Measurements from ENCODE around the gene SART3. TPM values are rescaled to one million over a fixed set of nuclear protein-coding genes. Genes with fewer than 3 reads are reported as not detected.
A peak's percentile ranks its signal among the peaks of the same experiment; 100 is the strongest.

The SART3 gene
- polyA plus RNA-seq, 1 of the 3 experiments (the other 2 are of a cell fraction) = 28.9 TPM

DNA sequence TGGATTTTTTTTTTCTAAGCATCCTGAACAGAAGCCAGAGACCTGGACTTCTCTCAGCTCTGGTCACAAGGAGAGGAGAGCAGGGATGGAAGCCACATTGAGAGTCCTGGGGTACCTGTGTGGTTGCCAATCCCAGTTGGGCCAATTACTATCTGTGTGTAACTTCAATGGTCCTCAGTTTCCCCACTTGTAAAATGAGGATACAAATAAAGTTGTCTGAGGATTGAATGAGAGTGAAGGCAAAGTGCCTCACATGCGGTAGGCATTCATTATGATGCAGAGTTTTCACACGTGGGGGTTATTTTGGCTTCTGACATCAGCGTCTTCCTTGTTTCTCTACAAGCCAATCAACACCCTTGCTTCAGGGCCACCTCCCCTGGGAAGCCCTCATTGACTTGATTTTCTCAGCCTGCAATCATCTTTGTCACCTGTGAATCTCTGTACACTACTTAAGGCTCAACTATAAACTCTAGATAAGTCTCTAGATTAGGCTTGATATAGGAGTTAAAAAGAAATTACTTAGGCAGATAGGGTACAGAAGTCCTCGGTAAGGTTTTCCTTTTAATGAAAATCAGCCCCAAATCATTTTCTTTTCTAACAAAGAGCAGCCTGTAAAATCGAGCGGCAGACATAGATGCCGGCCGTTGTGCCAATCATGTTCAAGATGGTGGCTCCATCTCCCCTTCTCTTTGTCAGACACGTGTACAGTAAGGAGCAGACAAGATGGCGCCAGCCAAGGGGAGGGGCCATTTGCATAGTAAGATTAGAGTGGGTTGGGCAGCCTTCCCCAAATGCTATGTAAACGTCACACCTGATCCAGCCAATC is 83.7 kb downstream of the SART3 start:
- Histone ChIP-seq H3K27me3 (ENCODE audit: insufficient read depth) (no peaks in the 10 kb centered on the region), H3F3A (replicated peaks; ENCODE audit: insufficient read depth) (no peaks in the 10 kb centered on the region), H3K9ac (no peak overlapping the region), H3K9me2 (no peaks in the 10 kb centered on the region), H2AFZ (ENCODE audit: low read depth) (peak overlapping the region; percentile 2; the same call in 1 of the 2 replicates), H3K9me3 (no peaks in the 10 kb centered on the region), H3K36me3 (replicated peaks in 1 of 2; ENCODE audit: control insufficient read depth in 1 of 2, insufficient read depth in 2 of 2, low read length in 1 of 2) (no peaks in the 10 kb centered on the region), H3K79me2 (ENCODE audit: insufficient read depth) (no peaks in the 10 kb centered on the region), H3K4me2 (no peak overlapping the region), H3K27ac (ENCODE audit: low read depth in 2 of 2, low read length in 1 of 2) (no peak overlapping the region; a peak in 1 of 4 replicates), H4K20me1 (ENCODE audit: insufficient read depth) (no peaks in the 10 kb centered on the region), H3K4me3 (ENCODE audit: low read depth in 2 of 2, low read length in 1 of 2) (no peak overlapping the region), H3K4me1 (ENCODE audit: control insufficient read depth in 1 of 2, insufficient read depth in 2 of 2, low read depth in 1 of 2, low read length in 1 of 2) (peaks cover 0 to 12% of the 10 kb centered on the region in 2 experiments; a peak in 1 of 4 replicates)
- WGBS (ENCODE audit: low lambda C conversion rate) = 43% methylated on average over 9 of the region's 11 CpGs
- CTCF ChIA-PET = interaction anchor here (1.0 kb wide), 1 partner anchor 153 kb away, joined by 3 read pairs; no protein-coding TSS in a partner anchor
- TF ChIP-seq FOXJ3 (CRISPR knock-in tag; IDR thresholded peaks at IDR 0.05) (no peak), RFX5 (IDR thresholded peaks at IDR 0.05; ENCODE audit: low read length) (no peak), GABPA (IDR thresholded peaks at IDR 0.05; ENCODE audit: low read depth) (no peak), TEAD4 (IDR thresholded peaks at IDR 0.05; ENCODE audit: borderline replicate concordance, insufficient read depth) (no peak), GATA2 (CRISPR knock-in tag; IDR thresholded peaks at IDR 0.05) (no peak), NRF1 (IDR thresholded peaks at IDR 0.05; ENCODE audit: low read depth, low read length) (no peak), MXI1 (IDR thresholded peaks at IDR 0.05; ENCODE audit: low read depth, low read length) (no peak)
- POLR2A ChIA-PET = no interaction called here
- DNase-seq = no peak

DNA sequence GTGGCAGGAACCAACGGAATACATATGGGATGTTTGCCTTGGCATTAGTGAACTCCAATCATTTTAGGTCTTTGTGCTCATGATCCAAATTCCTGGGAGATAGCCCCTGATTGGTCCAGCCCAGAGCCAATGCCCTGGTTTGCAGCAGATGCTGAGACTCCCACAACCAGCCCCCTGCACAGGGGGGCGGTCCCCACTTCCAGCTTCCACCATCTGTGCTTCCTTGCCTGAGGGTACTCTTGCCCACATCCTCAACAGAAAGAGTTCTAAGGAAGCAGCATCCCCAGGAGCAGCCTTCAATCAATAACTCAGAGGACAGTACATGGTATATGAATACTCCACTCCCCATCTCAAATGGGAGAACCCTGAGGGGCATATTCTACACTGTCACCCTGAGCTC is 85.6 kb downstream of the SART3 start:
- ChIA-PET POLR2A (no interaction called here), CTCF (interaction anchor here (1.2 to 1.9 kb wide), 4 partner anchors 18 to 485 kb away, joined by 3 to 6 read pairs (median 4); no protein-coding TSS in a partner anchor)
- Histone ChIP-seq H3K4me3 (ENCODE audit: low read depth in 2 of 2, low read length in 1 of 2) (no peak overlapping the region), H3K79me2 (ENCODE audit: insufficient read depth) (no peaks in the 10 kb centered on the region), H3K9me2 (no peaks in the 10 kb centered on the region), H3K36me3 (replicated peaks in 1 of 2; ENCODE audit: control insufficient read depth in 1 of 2, insufficient read depth in 2 of 2, low read length in 1 of 2) (no peaks in the 10 kb centered on the region), H3K27ac (ENCODE audit: low read depth in 2 of 2, low read length in 1 of 2) (peak overlapping the region in 1 of 2 experiments; percentile 51; a peak in 2 of 4 replicates), H3K27me3 (ENCODE audit: insufficient read depth) (no peaks in the 10 kb centered on the region), H3K9ac (no peak overlapping the region), H3K4me2 (no peak overlapping the region), H3F3A (replicated peaks; ENCODE audit: insufficient read depth) (no peaks in the 10 kb centered on the region), H3K4me1 (ENCODE audit: control insufficient read depth in 1 of 2, insufficient read depth in 2 of 2, low read depth in 1 of 2, low read length in 1 of 2) (peaks cover 0 to 12% of the 10 kb centered on the region in 2 experiments; a peak in 1 of 4 replicates), H2AFZ (ENCODE audit: low read depth) (no peak overlapping the region), H4K20me1 (ENCODE audit: insufficient read depth) (no peaks in the 10 kb centered on the region), H3K9me3 (no peaks in the 10 kb centered on the region)
- DNase-seq = peak; percentile 69
- TF ChIP-seq FOXJ3 (CRISPR knock-in tag; IDR thresholded peaks at IDR 0.05) (no peak), EP300 (IDR thresholded peaks at IDR 0.05; ENCODE audit: borderline replicate concordance in 1 of 2, low read depth in 1 of 2, low read length in 1 of 2) (no peak), RFX5 (IDR thresholded peaks at IDR 0.05; ENCODE audit: low read length) (no peak), TEAD4 (IDR thresholded peaks at IDR 0.05; ENCODE audit: borderline replicate concordance, insufficient read depth) (no peak), MXI1 (IDR thresholded peaks at IDR 0.05; ENCODE audit: low read depth, low read length) (no peak), EZH2phosphoT487 (IDR thresholded peaks at IDR 0.05; ENCODE audit: borderline replicate concordance, low read depth) (no peak), TAF1 (IDR thresholded peaks at IDR 0.05; ENCODE audit: borderline replicate concordance, low read depth, low read length) (no peak), NFIC (IDR thresholded peaks at IDR 0.05; ENCODE audit: borderline replicate concordance) (no peak), POLR2AphosphoS5 (IDR thresholded peaks at IDR 0.05; ENCODE audit: low read depth, low read length) (no peak), ELF1 (IDR thresholded peaks at IDR 0.05) (no peak), RXRA (IDR thresholded peaks at IDR 0.05; ENCODE audit: borderline replicate concordance, low read depth) (no peak), TCF12 (IDR thresholded peaks at IDR 0.05) (no peak), SMC3 (IDR thresholded peaks at IDR 0.05; ENCODE audit: low read depth, low read length) (no peak)
- TF ChIP-seq, protein P1, sequence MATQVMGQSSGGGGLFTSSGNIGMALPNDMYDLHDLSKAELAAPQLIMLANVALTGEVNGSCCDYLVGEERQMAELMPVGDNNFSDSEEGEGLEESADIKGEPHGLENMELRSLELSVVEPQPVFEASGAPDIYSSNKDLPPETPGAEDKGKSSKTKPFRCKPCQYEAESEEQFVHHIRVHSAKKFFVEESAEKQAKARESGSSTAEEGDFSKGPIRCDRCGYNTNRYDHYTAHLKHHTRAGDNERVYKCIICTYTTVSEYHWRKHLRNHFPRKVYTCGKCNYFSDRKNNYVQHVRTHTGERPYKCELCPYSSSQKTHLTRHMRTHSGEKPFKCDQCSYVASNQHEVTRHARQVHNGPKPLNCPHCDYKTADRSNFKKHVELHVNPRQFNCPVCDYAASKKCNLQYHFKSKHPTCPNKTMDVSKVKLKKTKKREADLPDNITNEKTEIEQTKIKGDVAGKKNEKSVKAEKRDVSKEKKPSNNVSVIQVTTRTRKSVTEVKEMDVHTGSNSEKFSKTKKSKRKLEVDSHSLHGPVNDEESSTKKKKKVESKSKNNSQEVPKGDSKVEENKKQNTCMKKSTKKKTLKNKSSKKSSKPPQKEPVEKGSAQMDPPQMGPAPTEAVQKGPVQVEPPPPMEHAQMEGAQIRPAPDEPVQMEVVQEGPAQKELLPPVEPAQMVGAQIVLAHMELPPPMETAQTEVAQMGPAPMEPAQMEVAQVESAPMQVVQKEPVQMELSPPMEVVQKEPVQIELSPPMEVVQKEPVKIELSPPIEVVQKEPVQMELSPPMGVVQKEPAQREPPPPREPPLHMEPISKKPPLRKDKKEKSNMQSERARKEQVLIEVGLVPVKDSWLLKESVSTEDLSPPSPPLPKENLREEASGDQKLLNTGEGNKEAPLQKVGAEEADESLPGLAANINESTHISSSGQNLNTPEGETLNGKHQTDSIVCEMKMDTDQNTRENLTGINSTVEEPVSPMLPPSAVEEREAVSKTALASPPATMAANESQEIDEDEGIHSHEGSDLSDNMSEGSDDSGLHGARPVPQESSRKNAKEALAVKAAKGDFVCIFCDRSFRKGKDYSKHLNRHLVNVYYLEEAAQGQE (IDR thresholded peaks at IDR 0.05; ENCODE audit: low read depth, low read length) = no peak
- TF ChIP-seq, protein P2, sequence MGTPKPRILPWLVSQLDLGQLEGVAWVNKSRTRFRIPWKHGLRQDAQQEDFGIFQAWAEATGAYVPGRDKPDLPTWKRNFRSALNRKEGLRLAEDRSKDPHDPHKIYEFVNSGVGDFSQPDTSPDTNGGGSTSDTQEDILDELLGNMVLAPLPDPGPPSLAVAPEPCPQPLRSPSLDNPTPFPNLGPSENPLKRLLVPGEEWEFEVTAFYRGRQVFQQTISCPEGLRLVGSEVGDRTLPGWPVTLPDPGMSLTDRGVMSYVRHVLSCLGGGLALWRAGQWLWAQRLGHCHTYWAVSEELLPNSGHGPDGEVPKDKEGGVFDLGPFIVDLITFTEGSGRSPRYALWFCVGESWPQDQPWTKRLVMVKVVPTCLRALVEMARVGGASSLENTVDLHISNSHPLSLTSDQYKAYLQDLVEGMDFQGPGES (IDR thresholded peaks at IDR 0.05; ENCODE audit: low read depth, low read length) = no peak
- TF ChIP-seq, protein P3, sequence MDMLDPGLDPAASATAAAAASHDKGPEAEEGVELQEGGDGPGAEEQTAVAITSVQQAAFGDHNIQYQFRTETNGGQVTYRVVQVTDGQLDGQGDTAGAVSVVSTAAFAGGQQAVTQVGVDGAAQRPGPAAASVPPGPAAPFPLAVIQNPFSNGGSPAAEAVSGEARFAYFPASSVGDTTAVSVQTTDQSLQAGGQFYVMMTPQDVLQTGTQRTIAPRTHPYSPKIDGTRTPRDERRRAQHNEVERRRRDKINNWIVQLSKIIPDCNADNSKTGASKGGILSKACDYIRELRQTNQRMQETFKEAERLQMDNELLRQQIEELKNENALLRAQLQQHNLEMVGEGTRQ (IDR thresholded peaks at IDR 0.05; ENCODE audit: borderline replicate concordance, low read depth, low read length) = no peak
- 15% methylated on average over 1 of the region's 2 CpGs for WGBS (ENCODE audit: low lambda C conversion rate)
